Transverse colon (tissue), 4 donors: ENCODE results near the gene MCAT. TPM values are rescaled to one million over a fixed set of nuclear protein-coding genes. Genes with fewer than 3 reads are reported as not detected.

ENCODE experiments used
- DNase-seq: peaks from one replicate; pipeline ENCODE4 v3.0.0-alpha.2; 2019
- H3K27ac ChIP-seq, 4 donors: fragments of 200-600 bp; sonication (generic); 2 replicates each; pipeline ENCODE4 v1.5.1; 2016 to 2018; ENCODE audit warnings: inconsistent platforms in 4 of 4
- H3K27me3 ChIP-seq: fragments of 200-600 bp; sonication (generic); 2 replicates; pipeline ENCODE4 v1.5.1; 2017; ENCODE audit warnings: inconsistent platforms
- H3K36me3 ChIP-seq, 4 donors: fragments of 200-600 bp; sonication (generic); 2 replicates each; pipeline ENCODE4 v1.5.1; 2017 to 2019; ENCODE audit warnings: inconsistent platforms in 4 of 4
- H3K4me1 ChIP-seq, 4 donors: fragments of 200-600 bp; sonication (generic); 2 replicates each; pipeline ENCODE4 v1.5.1; 2017 to 2020; ENCODE audit warnings: inconsistent platforms in 4 of 4
- H3K4me3 ChIP-seq, 4 donors: fragments of 200-600 bp; sonication (generic); 1 replicate in 1 of 4; 2 replicates in 3 of 4; pipeline versions ENCODE4 v1.5.1 to v1.6.1; 2017 to 2019; ENCODE audit warnings: inconsistent platforms in 4 of 4
- H3K9me3 ChIP-seq, 2 donors: fragments of 200-600 bp; sonication (generic); 2 replicates each; pipeline ENCODE4 v1.5.1; 2017 to 2019; ENCODE audit warnings: inconsistent platforms in 2 of 2
- EP300 ChIP-seq: sonication (generic); formaldehyde crosslinking; IDR thresholded peaks from one replicate; pipeline ENCODE4 v1.6.1; 2017; ENCODE audit warnings: antibody characterized with exemption, low read depth
- POLR2A ChIP-seq: fragments of 450-650 bp; IDR thresholded peaks from one replicate; pipeline ENCODE4 v1.6.1; 2016; ENCODE audit warnings: antibody characterized with exemption, mild to moderate bottlenecking, moderate library complexity
- POLR2AphosphoS5 ChIP-seq, 3 donors: sonication (generic); formaldehyde crosslinking; IDR thresholded peaks; one replicate each; pipeline ENCODE4 v1.6.1; 2016; ENCODE audit warnings: antibody characterized with exemption in 3 of 3
- WGBS, 2 donors: methylation state at CpG; one replicate each; pipeline ENCODE4 v1.1.5; 2018; ENCODE audit warnings: low coverage in 1 of 2; 5-methylcytosine and 5-hydroxymethylcytosine counted together
- in situ Hi-C, 4 donors: fragments of 200-750 bp; cut with MboI; loops; one replicate each; pipeline versions ENCODE4 v1.15.0 to v1.15.1; 2017; ENCODE audit warnings: low sequenced_read_pairs in 3 of 4, low pct_ligation_motif_present in 1 of 4, low pct_unique_long_range_greater_than_20kb in 1 of 4
- intact Hi-C: fragments of 100-400 bp; cut with DNase I; formaldehyde crosslinking; loops from one replicate; pipeline ENCODE4 v1.15.1; 2023; ENCODE audit warnings: low total_unique reads
- total RNA-seq, 4 donors: library from RNA; depleted of rRNA; stranded (reverse); fragments of >200 nt; gene quantifications; one replicate each; pipeline ENCODE4 v1.1.0, GENCODE V29; 2016
- TF ChIP-seq, protein P1 (sequence below), 5 experiments: fragments of 200-600 bp in 3 of 5; fragments of 450-650 bp in 2 of 5; sonication (generic) in 3 of 5; IDR thresholded peaks; 1 replicate in 2 of 5; 2 replicates in 3 of 5; pipeline ENCODE4 v1.5.1; 2016 to 2017; ENCODE audit warnings: antibody characterized with exemption in 5 of 5, inconsistent platforms in 3 of 5, mild to moderate bottlenecking in 2 of 5, moderate library complexity in 1 of 5

Gene MCAT
- total RNA-seq, 4 donors from 2014 or later, result 20.9 to 24.3 (median 22.5) TPM

DNA sequence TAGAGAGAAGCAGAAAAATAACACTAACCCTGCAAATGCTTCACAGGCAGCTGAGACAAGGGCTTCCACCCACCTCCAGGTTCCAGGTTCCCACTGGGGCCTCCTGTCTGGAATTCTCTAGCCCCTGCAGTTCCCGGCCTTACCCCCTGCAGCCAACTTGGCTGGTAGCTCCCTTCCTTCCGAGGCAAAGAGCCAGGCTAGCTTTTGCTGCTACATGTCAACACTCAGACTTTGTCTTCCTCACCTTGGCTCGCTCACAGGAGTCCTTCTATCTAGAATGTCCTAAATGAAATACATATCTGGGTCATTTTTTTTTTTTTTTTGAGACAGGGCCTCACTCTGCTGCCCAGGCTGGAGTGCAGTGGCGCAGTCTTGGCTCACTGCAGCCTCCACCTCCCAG is 44.1 kb downstream of the MCAT start:
- intact Hi-C loops (no loop called here), in situ Hi-C loops (no loop called here)
- Histone ChIP-seq H3K4me3 (no peak overlapping the region), H3K9me3 (peaks cover 0 to 7% of the 10 kb centered on the region in 2 donors), H3K27ac (no peak overlapping the region), H3K36me3 (no peaks in the 10 kb centered on the region), H3K27me3 (no peaks in the 10 kb centered on the region), H3K4me1 (peaks cover 0 to under 1% (median 0%) of the 10 kb centered on the region in 4 donors)
- 94 to 100% methylated on average over 1 to 4 of the region's 4 CpGs for WGBS, 2 donors
- no peak for DNase-seq
- TF ChIP-seq POLR2A, result no peak
- no peak for TF ChIP-seq EP300

DNA sequence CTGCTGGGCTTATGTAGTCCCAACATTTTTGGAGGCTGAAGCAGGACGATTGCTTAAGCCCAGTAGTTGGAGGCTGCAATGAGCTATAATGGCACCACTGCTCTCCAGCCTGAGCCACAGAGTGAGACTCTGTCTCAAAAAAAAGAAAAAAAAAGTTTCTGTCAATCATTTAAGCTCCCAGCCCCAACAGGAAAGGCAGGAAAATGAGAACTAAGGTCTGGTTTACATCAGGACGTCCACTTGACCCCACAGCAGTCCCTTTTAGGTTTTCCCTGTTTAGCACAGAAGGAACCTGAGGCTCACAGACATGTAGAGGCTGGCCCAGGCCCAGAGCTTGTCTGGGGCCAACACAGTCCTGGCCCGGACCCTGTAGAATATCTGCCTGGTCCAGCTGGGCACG is 44.8 kb downstream of the MCAT start:
- Histone ChIP-seq H3K4me3 (no peak overlapping the region), H3K9me3 (peaks cover 0 to 7% of the 10 kb centered on the region in 2 donors), H3K36me3 (no peaks in the 10 kb centered on the region), H3K27me3 (no peaks in the 10 kb centered on the region), H3K4me1 (no peaks in the 10 kb centered on the region), H3K27ac (no peak overlapping the region)
- in situ Hi-C loops (no loop called here), intact Hi-C loops (no loop called here)
- DNase-seq, result no peak
- TF ChIP-seq POLR2A, result no peak
- TF ChIP-seq, protein P1, sequence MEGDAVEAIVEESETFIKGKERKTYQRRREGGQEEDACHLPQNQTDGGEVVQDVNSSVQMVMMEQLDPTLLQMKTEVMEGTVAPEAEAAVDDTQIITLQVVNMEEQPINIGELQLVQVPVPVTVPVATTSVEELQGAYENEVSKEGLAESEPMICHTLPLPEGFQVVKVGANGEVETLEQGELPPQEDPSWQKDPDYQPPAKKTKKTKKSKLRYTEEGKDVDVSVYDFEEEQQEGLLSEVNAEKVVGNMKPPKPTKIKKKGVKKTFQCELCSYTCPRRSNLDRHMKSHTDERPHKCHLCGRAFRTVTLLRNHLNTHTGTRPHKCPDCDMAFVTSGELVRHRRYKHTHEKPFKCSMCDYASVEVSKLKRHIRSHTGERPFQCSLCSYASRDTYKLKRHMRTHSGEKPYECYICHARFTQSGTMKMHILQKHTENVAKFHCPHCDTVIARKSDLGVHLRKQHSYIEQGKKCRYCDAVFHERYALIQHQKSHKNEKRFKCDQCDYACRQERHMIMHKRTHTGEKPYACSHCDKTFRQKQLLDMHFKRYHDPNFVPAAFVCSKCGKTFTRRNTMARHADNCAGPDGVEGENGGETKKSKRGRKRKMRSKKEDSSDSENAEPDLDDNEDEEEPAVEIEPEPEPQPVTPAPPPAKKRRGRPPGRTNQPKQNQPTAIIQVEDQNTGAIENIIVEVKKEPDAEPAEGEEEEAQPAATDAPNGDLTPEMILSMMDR (IDR thresholded peaks at IDR 0.05), result no peak
- no peak for TF ChIP-seq EP300
- TF ChIP-seq POLR2AphosphoS5 (IDR thresholded peaks at IDR 0.05), result no peak
- 59% methylated on average over 4 of the region's 4 CpGs; no CpG with 5 or more reads in 1 of the 2 donors for WGBS, 2 donors

DNA sequence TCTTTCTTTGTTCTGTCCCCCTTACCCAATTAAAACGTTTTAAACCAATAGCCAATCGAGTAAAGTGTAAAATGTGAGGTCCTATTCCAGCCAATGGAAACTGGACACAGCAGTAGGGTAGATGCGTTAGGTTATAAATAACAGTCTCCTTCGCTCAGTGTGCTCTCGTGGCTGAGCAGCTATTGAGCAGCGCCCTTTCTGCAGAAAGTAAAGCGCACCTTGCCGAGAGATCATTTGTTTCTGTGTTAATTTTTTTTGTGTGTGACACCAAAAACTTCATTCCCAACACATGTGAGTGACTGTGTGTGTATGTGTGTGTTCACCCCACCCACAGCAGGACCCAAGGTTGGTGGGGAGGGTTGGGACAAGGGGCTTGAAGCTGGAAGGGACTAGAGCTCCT is 46.8 kb downstream of the MCAT start:
- in situ Hi-C loops (no loop called here), intact Hi-C loops (no loop called here)
- TF ChIP-seq, protein P1 (IDR thresholded peaks at IDR 0.05), result no peak
- TF ChIP-seq POLR2A, result no peak
- no peak for TF ChIP-seq EP300
- no peak for TF ChIP-seq POLR2AphosphoS5 (IDR thresholded peaks at IDR 0.05)
- no peak for DNase-seq
- H3K36me3 ChIP-seq, result no peaks in the 10 kb centered on the region
- no peaks in the 10 kb centered on the region for H3K4me1 ChIP-seq
- no peak overlapping the region for H3K4me3 ChIP-seq
- WGBS, 2 donors, result 89 to 91% methylated on average over 3 to 8 of the region's 8 CpGs
- H3K27me3 ChIP-seq, result no peaks in the 10 kb centered on the region
- H3K27ac ChIP-seq, result no peak overlapping the region
- peaks cover 0 to 7% of the 10 kb centered on the region in 2 donors for H3K9me3 ChIP-seq

DNA sequence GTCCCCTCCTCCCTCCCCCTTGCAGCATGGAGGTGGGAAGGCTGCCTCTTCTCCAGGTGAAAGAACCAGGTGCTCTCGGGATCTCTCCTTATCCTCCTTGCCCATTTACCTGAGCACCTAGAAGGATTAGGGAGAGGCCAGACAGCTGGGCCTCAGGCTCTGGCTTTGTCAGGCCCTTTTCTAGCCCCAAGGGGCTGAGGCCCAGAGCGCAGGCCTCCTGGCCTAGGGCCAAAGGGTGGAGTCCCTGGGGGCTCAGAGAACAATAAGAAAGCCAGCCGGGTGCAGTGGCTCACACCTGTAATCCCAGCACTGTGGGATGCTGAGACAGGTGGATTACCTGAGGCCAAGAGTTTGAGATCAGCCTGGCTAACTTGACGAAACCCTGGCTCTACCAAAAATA is 48.6 kb downstream of the MCAT start:
- TF ChIP-seq POLR2AphosphoS5 (IDR thresholded peaks at IDR 0.05), result no peak
- TF ChIP-seq, protein P1 (IDR thresholded peaks at IDR 0.05), result no peak
- no peak for DNase-seq
- Histone ChIP-seq H3K36me3 (no peaks in the 10 kb centered on the region), H3K4me1 (peaks cover 0 to 5% (median 3%) of the 10 kb centered on the region in 4 donors), H3K27ac (no peak overlapping the region), H3K4me3 (no peak overlapping the region), H3K27me3 (no peaks in the 10 kb centered on the region), H3K9me3 (peaks cover 0 to 7% of the 10 kb centered on the region in 2 donors)
- intact Hi-C loops (no loop called here), in situ Hi-C loops (no loop called here)
- 52% methylated on average over 4 of the region's 4 CpGs; no CpG with 5 or more reads in 1 of the 2 donors for WGBS, 2 donors

DNA sequence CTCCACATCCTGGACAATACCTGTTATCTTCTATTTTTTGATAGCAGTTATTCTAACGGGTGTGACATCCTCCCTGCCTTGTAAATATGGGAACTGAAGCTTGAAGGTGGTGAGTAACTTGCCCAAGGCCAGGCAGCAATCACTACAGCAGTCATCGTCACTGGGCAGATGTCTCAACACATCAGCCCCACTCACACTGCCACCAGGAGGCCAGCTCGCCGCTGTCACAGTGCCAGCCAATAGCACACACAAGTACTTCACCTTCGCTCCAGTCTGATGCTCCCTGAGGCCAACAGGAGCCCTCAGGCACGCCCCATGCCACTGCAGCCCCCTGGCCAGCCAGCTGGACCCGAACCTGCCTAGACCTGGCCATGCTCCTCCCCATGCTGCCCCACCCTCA is 49.1 kb downstream of the MCAT start:
- Histone ChIP-seq H3K27ac (no peak overlapping the region), H3K36me3 (no peaks in the 10 kb centered on the region), H3K4me1 (peaks cover 0 to 6% (median 5%) of the 10 kb centered on the region in 4 donors), H3K27me3 (no peaks in the 10 kb centered on the region), H3K9me3 (peaks cover 0 to 7% of the 10 kb centered on the region in 2 donors), H3K4me3 (no peak overlapping the region)
- in situ Hi-C loops, result no loop called here
- intact Hi-C loops, result no loop called here
- 33% methylated on average over 7 of the region's 7 CpGs; no CpG with 5 or more reads in 1 of the 2 donors for WGBS, 2 donors
- TF ChIP-seq POLR2AphosphoS5 (IDR thresholded peaks at IDR 0.05) (no peak), EP300 (no peak)
- TF ChIP-seq, protein P1 (IDR thresholded peaks at IDR 0.05), result peak in 4 of 5 experiments; percentile 11 to 48 (median 14)
- peak; percentile 62 for DNase-seq
